Trophoblast cell (in vitro differentiated cells and primary cell): ENCODE results near the gene TXNDC2.
"Not testable (repeated sequence)": the region's sequence is repeated elsewhere in the genome, so short reads cannot be mapped to it uniquely, and the experiment has no call there.

Experiments
- DNase-seq, 2 donors: peaks; one replicate each; pipeline ENCODE4 v3.0.0-alpha.2; 2016
- H2AFZ ChIP-seq: 2 replicates; pipeline ENCODE4 v1.6.1; 2013; ENCODE audit warnings: low read length, moderate library complexity, mild to moderate bottlenecking; ENCODE audit not compliant: insufficient read depth, poor library complexity
- H2AK5ac ChIP-seq: 2 replicates; pipeline ENCODE4 v1.6.1; 2013; ENCODE audit warnings: mild to moderate bottlenecking, low read length
- H2BK120ac ChIP-seq: 2 replicates; pipeline ENCODE4 v1.6.1; 2013; ENCODE audit warnings: low read length, mild to moderate bottlenecking, moderate library complexity; ENCODE audit not compliant: insufficient read depth, poor library complexity
- H2BK12ac ChIP-seq: 2 replicates; pipeline ENCODE4 v1.6.1; 2013; ENCODE audit warnings: mild to moderate bottlenecking, low read length, moderate library complexity
- H2BK5ac ChIP-seq: 2 replicates; pipeline ENCODE4 v1.6.1; 2013; ENCODE audit warnings: low read length, low read depth, moderate library complexity, mild to moderate bottlenecking; ENCODE audit not compliant: poor library complexity
- H3K14ac ChIP-seq: 2 replicates; pipeline ENCODE4 v1.6.1; 2013; ENCODE audit warnings: mild to moderate bottlenecking, low read length
- H3K18ac ChIP-seq: 2 replicates; pipeline ENCODE4 v1.6.1; 2013; ENCODE audit warnings: mild to moderate bottlenecking, low read length
- H3K23ac ChIP-seq: 2 replicates; pipeline ENCODE4 v1.6.1; 2013; ENCODE audit warnings: low read length
- H3K27ac ChIP-seq: 2 replicates; pipeline ENCODE4 v1.5.1; 2013; ENCODE audit warnings: low read depth, mild to moderate bottlenecking, inconsistent platforms, low read length, moderate library complexity
- H3K27me3 ChIP-seq: 2 replicates; pipeline ENCODE4 v1.6.1; 2013; ENCODE audit warnings: inconsistent platforms, mild to moderate bottlenecking, low read length, moderate library complexity; ENCODE audit not compliant: insufficient read depth
- H3K36me3 ChIP-seq, 2 experiments: 1 replicate in 1 of 2; 2 replicates in 1 of 2; pipeline ENCODE4 v1.6.1; 2013; ENCODE audit warnings: low read length in 2 of 2, mild to moderate bottlenecking in 2 of 2, moderate library complexity in 1 of 2; ENCODE audit not compliant: insufficient read depth in 2 of 2, control insufficient read depth in 1 of 2
- H3K4ac ChIP-seq: 2 replicates; pipeline ENCODE4 v1.6.1; 2013; ENCODE audit warnings: low read depth, mild to moderate bottlenecking, low read length, moderate library complexity
- H3K4me1 ChIP-seq, 2 experiments: 1 replicate in 1 of 2; 2 replicates in 1 of 2; pipeline ENCODE4 v1.6.1; 2013; ENCODE audit warnings: low read length in 2 of 2, mild to moderate bottlenecking in 2 of 2, moderate library complexity in 1 of 2; ENCODE audit not compliant: insufficient read depth in 2 of 2, control insufficient read depth in 1 of 2
- H3K4me2 ChIP-seq: 2 replicates; pipeline ENCODE4 v1.6.1; 2013; ENCODE audit warnings: inconsistent platforms, mild to moderate bottlenecking, low read length, moderate library complexity
- H3K4me3 ChIP-seq: 2 replicates; pipeline ENCODE4 v1.5.1; 2013; ENCODE audit warnings: mild to moderate bottlenecking, low read depth, low read length, inconsistent platforms
- H3K79me1 ChIP-seq: one replicate; pipeline ENCODE4 v1.6.1; 2013; ENCODE audit warnings: low read length
- H3K79me2 ChIP-seq: 2 replicates; pipeline ENCODE4 v1.6.1; 2013; ENCODE audit warnings: low read length, mild to moderate bottlenecking; ENCODE audit not compliant: control insufficient read depth, insufficient read depth, poor library complexity
- H3K9ac ChIP-seq: 2 replicates; pipeline ENCODE4 v1.6.1; 2013; ENCODE audit warnings: mild to moderate bottlenecking, low read length
- H3K9me3 ChIP-seq: 2 replicates; pipeline ENCODE4 v1.6.1; 2013; ENCODE audit warnings: low read depth, mild to moderate bottlenecking, control low read depth, inconsistent platforms, low read length; ENCODE audit not compliant: insufficient read depth
- H4K12ac ChIP-seq: 2 replicates; pipeline ENCODE4 v1.6.1; 2013; ENCODE audit warnings: low read depth, mild to moderate bottlenecking, low read length, moderate library complexity
- H4K8ac ChIP-seq: 2 replicates; pipeline ENCODE4 v1.6.1; 2013; ENCODE audit warnings: low read depth, mild to moderate bottlenecking, low read length, moderate library complexity
- H4K91ac ChIP-seq: one replicate; pipeline ENCODE4 v1.6.1; 2013; ENCODE audit warnings: low read depth, mild to moderate bottlenecking, low read length, moderate library complexity
- WGBS: extraction: QIAGEN DNeasy Blood & Tissue Kit; methylation state at CpG from one replicate; pipeline ENCODE4 v1.1.7; 2013; ENCODE audit warnings: missing lambda C conversion rate; ENCODE audit not compliant: insufficient read length, insufficient coverage; ENCODE audit errors: extremely low coverage; 5-methylcytosine and 5-hydroxymethylcytosine counted together

Gene TXNDC2

GRCh38 chr18:9857479-9857998, 28.2 kb upstream of the TXNDC2 start:
- H3K27ac ChIP-seq, H3K79me1 ChIP-seq, H3K14ac ChIP-seq, H3K79me2 ChIP-seq, H3K4me1 ChIP-seq, H3K23ac ChIP-seq, H3K4me3 ChIP-seq, H2AK5ac ChIP-seq, H2BK5ac ChIP-seq, H3K9ac ChIP-seq, DNase-seq, H4K8ac ChIP-seq, H3K4me2 ChIP-seq, H3K27me3 ChIP-seq, H3K18ac ChIP-seq, H4K91ac ChIP-seq, H2BK12ac ChIP-seq, H4K12ac ChIP-seq, H3K4ac ChIP-seq, H3K9me3 ChIP-seq, H2AFZ ChIP-seq, H2BK120ac ChIP-seq: not testable (repeated sequence)
- H3K36me3 ChIP-seq, result peaks cover 6 to 35% of the 10 kb centered on the region in 2 experiments
- WGBS, result no CpG with 5 or more reads among the region's 4 CpGs

- Histone ChIP-seq H3K79me1 (no peaks in the 10 kb centered on the region), H3K4me1 (peaks cover 0 to 3% of the 10 kb centered on the region in 2 experiments), H3K14ac (no peak overlapping the region), H3K9ac (no peak overlapping the region), H3K23ac (no peak overlapping the region), H4K91ac (no peak overlapping the region), H2AK5ac (no peak overlapping the region), H3K79me2 (no peaks in the 10 kb centered on the region), H3K4me3 (no peak overlapping the region), H3K4me2 (no peak overlapping the region), H2BK120ac (no peak overlapping the region), H2AFZ (no peak overlapping the region), H3K9me3 (no peaks in the 10 kb centered on the region), H3K4ac (no peak overlapping the region), H2BK5ac (no peak overlapping the region), H2BK12ac (no peak overlapping the region), H3K27me3 (no peaks in the 10 kb centered on the region), H3K18ac (no peak overlapping the region), H4K8ac (no peak overlapping the region), H3K36me3 (peaks cover 10 to 41% of the 10 kb centered on the region in 2 experiments), H3K27ac (no peak overlapping the region), H4K12ac (no peak overlapping the region)
- WGBS, result no CpG with 5 or more reads among the region's 5 CpGs
- no peak for DNase-seq
Observed at GRCh38 chr18:9858642-9859041, 27.1 kb upstream of the TXNDC2 start.

GRCh38 chr18:9859232-9859631, 26.5 kb upstream of the TXNDC2 start:
- no peak overlapping the region for H2BK5ac ChIP-seq
- H2AFZ ChIP-seq, result no peak overlapping the region
- no peak overlapping the region for H3K4me3 ChIP-seq
- H3K27ac ChIP-seq, result no peak overlapping the region
- H2AK5ac ChIP-seq, result no peak overlapping the region
- no peak overlapping the region for H4K12ac ChIP-seq
- no peak for DNase-seq
- no peak overlapping the region for H4K8ac ChIP-seq
- H3K79me1 ChIP-seq, result no peaks in the 10 kb centered on the region
- H3K4ac ChIP-seq, result no peak overlapping the region
- H3K4me2 ChIP-seq, result no peak overlapping the region
- H2BK120ac ChIP-seq, result no peak overlapping the region
- H3K18ac ChIP-seq, result no peak overlapping the region
- H3K9me3 ChIP-seq, result no peaks in the 10 kb centered on the region
- H3K27me3 ChIP-seq, result no peaks in the 10 kb centered on the region
- H2BK12ac ChIP-seq, result no peak overlapping the region
- H3K36me3 ChIP-seq, result peaks cover 11 to 43% of the 10 kb centered on the region in 2 experiments
- H3K9ac ChIP-seq, result no peak overlapping the region
- H3K23ac ChIP-seq, result no peak overlapping the region
- no peaks in the 10 kb centered on the region for H3K79me2 ChIP-seq
- no peak overlapping the region for H4K91ac ChIP-seq
- H3K4me1 ChIP-seq, result peaks cover 0 to 3% of the 10 kb centered on the region in 2 experiments
- no CpG with 5 or more reads among the region's 7 CpGs for WGBS
- no peak overlapping the region for H3K14ac ChIP-seq

GRCh38 chr18:9860682-9861081, 25.1 kb upstream of the TXNDC2 start:
- H3K14ac ChIP-seq, result no peak overlapping the region
- peaks cover 12 to 40% of the 10 kb centered on the region in 2 experiments for H3K36me3 ChIP-seq
- H4K8ac ChIP-seq, result no peak overlapping the region
- H2AFZ ChIP-seq, result no peak overlapping the region
- H3K79me1 ChIP-seq, result no peaks in the 10 kb centered on the region
- H2BK12ac ChIP-seq, result no peak overlapping the region
- no peak overlapping the region for H3K4me2 ChIP-seq
- no peak overlapping the region for H2BK120ac ChIP-seq
- no peak overlapping the region for H3K27ac ChIP-seq
- H3K4me3 ChIP-seq, result no peak overlapping the region
- no peak overlapping the region for H3K9ac ChIP-seq
- DNase-seq, result no peak
- no peak overlapping the region for H3K18ac ChIP-seq
- peaks cover 6% of the 10 kb centered on the region for H3K9me3 ChIP-seq
- no CpG with 5 or more reads among the region's 4 CpGs for WGBS
- no peak overlapping the region for H3K23ac ChIP-seq
- H3K4ac ChIP-seq, result no peak overlapping the region
- H4K12ac ChIP-seq, result no peak overlapping the region
- H2BK5ac ChIP-seq, result no peak overlapping the region
- H3K79me2 ChIP-seq, result no peaks in the 10 kb centered on the region
- peaks cover 0 to under 1% of the 10 kb centered on the region in 2 experiments for H3K4me1 ChIP-seq
- no peak overlapping the region for H4K91ac ChIP-seq
- H2AK5ac ChIP-seq, result no peak overlapping the region
- H3K27me3 ChIP-seq, result no peaks in the 10 kb centered on the region
